Measurements from ENCODE around the gene STUB1.

GRCh38 chr16:678209-678857 lies 1.9 kb upstream of the STUB1 start:
- TF ChIP-seq POLR2AphosphoS5 (IDR thresholded peaks at IDR 0.05; ENCODE audit: insufficient read depth in 1 of 2, low read depth in 1 of 2) (no peak), CTCF (IDR thresholded peaks at IDR 0.05) (no peak)

All from vagina (tissue), 2 donors.